Stimulated activated CD4-positive, alpha-beta T cell treated with anti-CD3 and anti-CD28 coated beads, Interleukin-12 subunit alpha, Interleukin-12 subunit beta, amount 100 ng/mL, for 48 hours (primary cell): Measurements from ENCODE around the gene RBM4.

ENCODE experiments used
- DNase-seq, 3 donors: peaks; one replicate each; pipeline ENCODE4 v3.0.0-alpha.2; 2020; ENCODE audit warnings: low read depth in 2 of 3, low spot score in 1 of 3

RBM4 gene

DNA sequence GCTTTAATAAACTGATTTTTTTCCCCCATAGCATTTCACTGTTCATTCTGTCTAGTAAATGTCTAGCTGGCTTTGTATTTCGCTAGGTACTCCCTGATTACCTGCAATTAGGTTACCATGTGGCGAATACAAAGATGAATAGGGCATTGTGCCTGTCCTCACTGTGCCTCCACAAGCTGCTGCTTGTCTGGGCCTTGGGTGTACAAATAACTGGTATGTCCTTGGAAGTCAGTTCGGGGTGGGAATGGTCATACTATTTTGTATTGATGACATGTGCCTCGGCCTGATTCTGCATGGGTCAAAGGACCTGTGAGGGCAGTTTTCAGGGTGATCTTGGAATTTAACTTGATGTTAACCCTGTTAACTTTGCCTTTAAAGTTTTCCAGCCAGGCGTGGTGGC is 11.4 kb downstream of the RBM4 start:
- no peak for DNase-seq

- DNase-seq: no peak
These were observed 12.5 kb downstream of the RBM4 start for GRCh38 chr11:66651016-66651415.

DNA sequence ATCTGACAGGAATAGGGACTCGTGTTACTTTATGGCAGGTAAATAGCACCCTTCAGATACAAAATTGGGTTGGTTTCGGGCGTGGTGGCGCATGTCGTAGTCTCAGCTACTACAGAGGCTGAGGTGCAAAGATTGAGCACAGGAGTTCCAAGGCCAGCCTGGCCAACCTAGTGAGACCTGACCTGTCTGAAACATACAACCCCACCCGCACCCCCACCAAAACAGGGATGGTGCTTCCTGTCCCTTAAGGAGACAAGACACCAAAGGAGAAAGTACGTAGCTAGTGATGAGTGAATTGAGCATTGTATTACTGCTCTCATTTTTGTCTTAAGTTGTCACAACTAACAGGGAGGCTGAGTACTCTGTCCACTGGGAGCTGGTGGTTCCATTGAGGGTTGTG is 14.1 kb downstream of the RBM4 start:
- DNase-seq: no peak

GRCh38 chr11:66653123-66653522 is 14.6 kb downstream of the RBM4 start:
- DNase-seq: no peak

DNA sequence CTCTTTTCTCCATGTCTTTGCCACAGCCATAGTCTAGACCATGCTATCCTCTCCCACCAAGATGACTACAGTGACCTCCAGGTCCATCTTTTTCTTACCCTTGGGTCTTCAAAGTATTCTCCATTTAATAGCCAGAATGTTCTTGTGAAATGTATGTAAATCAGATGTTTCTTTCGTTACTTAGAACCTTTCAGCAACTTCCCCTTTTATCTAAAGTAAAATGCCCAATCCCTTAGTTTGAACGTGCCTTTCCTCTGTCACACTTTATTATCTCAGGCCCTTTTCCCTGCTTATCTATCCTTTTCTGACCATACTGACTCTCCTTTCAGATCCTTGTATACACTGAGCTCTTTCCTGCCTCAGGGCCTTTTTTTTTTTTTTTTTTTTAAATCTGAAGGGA is 21.3 kb downstream of the RBM4 start:
- no peak for DNase-seq

GRCh38 chr11:66663741-66664296 is 25.3 kb downstream of the RBM4 start:
- no peak for DNase-seq

DNA sequence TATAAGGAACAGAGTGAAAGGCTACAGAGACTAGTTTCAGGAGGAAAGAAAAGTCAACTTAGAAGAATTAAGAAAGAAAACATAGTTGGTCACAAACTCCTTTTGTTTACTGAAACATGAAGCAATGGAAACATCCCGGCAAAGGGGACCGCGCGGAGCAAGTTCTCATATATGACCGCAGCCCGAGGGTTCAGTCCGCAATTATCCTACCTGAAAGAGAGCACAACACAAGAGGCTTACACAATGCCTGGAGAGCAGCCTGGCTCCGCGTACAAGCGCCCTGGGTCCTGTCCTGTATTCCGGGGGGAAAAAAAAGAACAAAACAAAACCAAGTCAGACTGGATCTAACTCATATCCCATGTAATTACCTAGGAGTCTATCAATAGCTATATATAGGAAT is 26.9 kb downstream of the RBM4 start:
- no peak for DNase-seq

DNA sequence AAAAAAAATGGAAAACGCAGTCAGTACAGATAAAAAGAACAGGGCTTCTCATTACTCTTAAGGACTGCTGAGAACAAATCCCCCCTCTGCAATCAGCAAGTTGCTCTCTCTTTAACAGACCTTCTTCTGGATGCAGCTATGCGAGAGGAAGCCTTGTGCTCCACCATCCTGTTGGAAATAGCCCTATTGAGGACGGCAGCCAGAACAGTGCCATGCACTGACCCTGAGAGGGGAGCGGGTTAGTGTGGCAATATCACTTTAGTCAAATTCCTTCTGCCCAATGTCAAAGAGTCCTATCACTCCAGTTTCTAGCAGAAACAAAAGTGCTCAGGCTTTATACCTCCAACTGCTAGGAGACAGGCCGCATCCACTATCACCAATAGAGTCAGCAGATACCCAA is 32.3 kb downstream of the RBM4 start:
- DNase-seq: no peak

DNA sequence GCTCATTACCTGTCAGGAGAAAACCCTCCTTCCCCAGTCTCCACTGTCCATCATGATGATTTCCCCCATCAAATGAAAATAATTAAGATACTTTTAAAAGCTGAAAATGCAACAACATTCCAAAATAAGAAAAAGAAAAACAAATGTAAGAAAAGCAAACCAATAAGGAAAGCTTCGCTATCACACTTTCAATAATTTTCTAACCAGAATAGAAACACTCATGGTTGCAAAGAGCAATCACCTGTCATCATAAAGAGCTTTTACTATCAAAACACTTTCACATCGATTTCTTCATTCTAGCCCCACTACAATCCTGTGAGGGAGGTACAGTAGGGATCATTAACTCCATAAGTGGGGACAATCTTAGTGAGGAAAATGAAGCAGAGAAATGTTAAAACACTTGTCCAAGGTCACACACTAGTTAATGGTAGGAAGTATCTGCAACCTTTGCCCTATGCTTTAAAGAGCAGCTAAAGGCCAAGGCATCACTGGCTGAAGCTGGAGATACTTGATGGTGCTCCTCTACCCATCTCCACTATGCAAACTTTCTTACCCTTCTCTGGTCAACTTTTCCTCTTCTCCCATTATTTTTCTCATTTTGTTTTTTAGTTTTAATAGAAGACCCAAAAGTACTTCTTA is 36.6 kb downstream of the RBM4 start:
- no peak for DNase-seq

DNA sequence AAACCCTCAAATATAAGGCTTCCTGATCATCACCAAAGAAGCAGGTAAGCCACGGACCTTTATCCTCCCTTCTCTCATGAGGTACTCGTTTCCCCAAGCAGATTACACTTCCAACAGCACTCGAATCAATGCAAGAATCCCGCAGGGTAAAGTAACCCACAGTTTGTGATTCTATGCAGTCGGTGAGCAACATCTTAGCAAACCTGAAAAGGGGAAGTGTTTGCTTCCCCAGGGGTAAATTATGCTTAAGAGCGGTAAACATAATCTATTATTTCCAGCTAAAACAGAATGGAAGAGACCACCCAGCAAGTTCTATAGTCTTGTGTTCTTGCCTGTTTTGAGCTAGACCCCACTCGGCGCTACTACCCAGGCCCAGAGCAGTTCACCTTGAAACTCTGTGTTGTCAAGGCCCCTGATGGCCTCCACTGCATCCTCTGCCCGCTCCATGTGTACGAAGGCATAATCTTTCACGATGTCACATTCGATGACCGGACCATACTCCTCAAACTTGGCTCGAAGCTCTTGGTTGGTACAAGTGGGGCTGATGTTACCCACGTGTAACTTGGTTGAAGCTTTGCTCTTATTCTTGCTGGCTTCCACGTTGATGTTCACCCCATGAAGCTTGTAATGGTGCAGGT is 37.9 kb downstream of the RBM4 start:
- no peak for DNase-seq

DNA sequence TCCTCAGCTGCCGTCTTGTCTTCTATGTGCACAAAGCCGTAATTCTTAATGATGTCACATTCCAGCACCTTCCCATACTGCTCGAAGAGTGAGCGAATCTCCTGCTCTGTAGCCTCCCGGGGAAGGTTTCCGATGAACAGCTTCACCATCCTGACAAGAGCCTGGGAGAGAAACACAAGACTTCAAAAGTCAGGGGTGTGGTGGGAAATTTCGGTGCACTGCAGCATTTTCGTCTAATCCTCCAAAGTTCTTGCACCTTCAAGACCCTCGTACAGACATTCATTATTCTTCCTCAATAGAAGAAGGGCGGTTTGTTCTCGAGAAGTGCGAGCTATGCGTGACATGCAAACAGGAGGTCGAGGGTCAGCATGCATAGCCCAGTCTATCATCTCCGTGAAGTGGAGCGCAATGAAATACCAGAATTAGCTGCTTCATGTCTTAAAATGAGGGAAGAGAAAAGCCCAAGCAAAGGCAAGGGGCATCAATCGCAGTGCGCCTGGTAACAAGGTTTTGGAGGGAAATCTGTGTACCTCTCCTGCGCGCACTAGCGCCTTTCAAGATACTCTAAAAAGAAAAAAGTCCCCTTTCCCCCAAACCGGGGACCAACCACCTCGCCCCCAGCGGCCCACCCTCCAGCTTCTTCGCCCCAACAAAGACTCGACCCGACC is 38.6 kb downstream of the RBM4 start:
- DNase-seq: peak in 1 of 3 donors; percentile 12

DNA sequence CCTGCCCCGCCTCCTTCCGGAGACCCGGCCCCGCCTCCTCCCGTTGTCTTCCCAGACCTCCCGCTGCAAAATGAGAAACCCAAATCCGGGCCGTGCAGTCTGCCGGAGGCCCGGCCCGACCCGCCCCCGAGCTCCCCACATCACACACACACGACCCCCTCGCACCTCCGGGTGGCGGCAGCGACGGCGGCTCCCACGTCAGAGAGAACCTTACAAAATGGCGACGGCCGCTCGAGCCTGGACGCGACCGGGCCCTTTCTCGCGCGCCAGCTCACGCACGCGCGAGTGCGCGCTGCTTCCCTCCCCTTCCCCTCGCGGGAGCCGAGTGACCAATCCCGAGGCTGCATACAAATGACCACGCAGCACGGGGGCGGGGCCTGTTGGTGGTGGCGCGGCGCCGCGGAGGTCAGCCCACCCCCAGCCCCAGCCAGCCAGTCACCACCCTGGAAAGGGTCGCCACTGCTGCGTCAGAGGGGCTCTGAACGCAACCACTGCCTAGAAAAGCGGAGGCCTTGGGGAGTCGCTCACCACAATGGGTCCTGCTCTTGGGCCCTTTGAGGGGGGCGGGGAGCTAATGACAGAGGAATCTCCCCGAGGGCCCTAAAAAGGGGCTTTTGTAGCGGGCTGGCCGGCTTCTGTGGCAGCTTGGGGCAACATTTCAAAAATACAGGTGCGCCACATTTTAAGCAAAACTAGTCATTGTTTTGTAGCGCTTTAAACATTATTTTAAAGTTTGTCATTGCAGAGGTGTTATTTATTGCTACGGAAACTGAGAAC is 39.3 kb downstream of the RBM4 start, which contains the start of gene RBM4B:
Gene RBM4B (minus strand): TSS at position 289 of the 777 bp plus-strand sequence. CDS start 808 bp downstream, outside the sequence.
- peak; percentile 93 to 96 (median 94) for DNase-seq

GRCh38 chr11:66680966-66681645 is 42.6 kb downstream of the RBM4 start:
- DNase-seq: no peak

DNA sequence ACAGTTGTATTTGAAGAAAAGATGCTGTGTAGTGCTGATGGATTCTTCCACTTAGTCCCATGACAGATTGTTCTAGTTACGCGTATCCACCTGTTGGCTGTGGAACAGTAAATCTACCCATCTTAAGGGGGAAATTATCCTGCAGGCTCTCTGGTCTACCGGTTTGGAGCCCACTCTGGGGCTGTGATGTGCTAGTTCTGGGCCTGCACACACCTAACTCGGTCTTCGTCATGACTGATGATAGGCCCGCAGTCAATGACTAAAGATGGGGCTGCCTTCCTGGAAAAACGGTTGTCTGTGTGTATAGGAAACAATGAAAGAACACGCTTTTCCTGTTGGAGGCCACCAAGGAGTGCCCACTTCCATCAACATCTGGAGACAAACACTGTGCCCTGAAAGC is 45.4 kb downstream of the RBM4 start:
- no peak for DNase-seq

- no peak for DNase-seq
These were observed 46.1 kb downstream of the RBM4 start for GRCh38 chr11:66684635-66685034.

DNA sequence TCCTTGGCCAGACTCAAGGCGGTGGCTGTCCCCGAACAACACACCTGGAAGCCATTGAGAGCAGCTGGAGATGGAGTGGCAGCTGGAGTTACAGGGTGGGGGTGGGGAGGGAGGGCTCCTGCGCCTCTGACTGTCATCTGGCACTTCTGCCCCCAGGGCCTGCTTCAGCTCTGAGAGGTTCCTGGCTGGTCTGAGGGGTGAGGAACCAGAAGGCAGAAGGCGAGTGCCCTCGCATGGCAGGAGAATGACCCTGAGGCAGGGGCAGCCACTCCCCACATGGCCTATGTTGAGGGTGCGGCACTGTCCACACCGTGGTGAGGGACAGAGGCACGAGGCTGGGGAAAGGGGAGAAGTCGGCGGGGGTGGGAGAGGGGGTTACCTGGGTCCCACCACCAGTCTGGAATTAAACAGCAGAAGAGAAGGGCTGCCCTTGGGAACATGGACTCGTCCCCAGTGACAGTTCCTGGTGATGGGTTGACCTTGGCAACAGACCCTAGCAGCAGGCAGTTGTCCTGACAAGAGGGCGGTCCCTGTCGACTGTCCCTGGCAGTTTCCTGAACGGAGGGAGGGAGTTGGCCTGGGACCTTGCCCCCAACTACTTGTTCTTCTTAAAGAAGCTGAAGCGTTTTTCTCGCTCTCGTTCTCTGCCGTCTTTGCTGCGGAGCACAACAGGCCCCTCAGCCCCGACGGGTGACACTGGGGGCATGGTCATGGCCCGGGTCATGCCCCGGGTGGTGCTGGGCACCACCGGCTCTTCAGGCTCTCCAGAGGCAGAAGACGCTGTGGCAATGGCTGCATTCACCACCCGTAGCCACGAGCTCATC is 47.0 kb downstream of the RBM4 start:
- DNase-seq: no peak

DNA sequence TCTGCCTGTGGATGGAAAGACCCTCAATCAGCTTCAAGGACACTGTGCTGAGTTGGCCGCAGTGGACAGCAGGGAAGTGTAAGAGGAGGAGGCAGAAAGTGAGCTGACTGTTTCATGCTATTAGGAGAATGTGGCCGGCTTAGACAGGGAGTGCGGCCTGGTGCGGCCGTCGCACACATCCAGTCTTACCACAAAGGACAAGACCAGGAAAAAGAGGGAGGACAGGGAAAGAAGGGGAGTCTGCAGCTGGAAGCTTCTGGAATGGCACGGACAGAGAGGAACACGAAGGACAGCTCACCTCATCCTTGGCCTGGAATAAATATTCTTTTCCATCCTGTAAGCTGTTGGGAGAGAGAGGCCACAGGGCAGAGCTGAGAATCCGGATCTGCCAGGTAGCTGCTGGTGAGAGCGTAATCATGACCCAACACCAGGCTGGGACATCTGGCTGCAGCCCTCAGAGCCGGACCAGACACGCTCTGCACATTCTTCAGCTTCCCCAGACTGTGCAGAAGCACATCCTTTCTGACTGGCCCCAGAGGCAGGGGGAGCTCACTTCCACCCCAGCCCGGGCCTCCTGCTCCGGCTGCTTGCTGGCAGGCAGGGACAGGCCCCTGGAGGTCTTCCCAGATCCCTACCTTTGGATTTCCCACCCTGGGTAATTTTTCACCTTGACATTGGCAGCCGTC is 47.7 kb downstream of the RBM4 start:
- DNase-seq: no peak

DNA sequence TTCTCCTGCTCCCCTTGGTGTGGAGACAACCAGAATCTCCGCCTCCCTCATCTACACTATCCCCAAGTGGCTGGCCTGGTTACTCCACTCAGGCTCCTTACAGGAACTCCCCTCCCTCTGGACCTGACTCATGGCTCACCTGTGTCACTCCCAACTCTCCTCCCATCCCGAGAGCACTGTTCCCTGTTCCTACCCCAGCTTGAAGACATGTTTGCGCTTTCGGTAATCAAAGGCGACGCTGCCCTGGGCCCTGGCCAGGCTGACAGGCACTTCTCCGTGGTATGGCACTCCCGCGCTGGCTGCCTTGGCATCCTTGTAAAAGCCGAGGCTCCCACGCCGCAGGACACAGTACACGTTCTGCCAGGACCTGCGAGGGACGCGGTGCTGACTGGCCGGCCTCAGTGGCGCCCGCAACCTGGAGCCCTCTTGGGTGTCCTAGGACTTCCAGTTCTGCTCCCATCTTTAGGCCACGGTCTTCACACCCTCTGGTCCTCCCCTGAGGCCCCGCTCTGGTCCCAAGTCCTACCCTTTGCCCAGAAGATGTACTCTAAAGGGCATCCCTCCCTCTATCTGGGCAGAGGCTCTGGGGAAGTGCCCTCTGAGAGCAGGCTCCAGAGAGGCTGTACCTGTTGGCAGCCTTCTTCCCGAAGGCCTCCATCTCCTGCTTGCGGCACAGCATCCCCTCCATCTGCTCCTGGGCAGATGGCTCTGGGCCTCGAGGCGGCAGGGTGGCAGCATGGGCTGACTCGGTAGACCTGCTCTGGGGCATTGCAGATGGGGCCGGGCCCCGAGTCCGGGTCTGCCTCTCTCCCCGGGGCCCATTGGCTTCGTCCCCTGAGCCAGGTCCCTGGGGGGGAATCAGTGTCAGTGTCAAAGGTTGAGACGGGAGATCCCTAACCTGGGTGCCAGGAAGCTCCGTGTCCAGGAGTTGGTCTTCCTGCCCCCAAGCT is 48.6 kb downstream of the RBM4 start:
- DNase-seq: no peak
